Keratinocyte (primary cell): ENCODE results near the gene TXNDC5.

ENCODE experiments used
- EZH2 ChIP-seq: IDR thresholded peaks from one replicate; pipeline ENCODE4 v1.6.1; 2012; ENCODE audit warnings: inconsistent platforms, mild to moderate bottlenecking, low read length, moderate library complexity
- TF ChIP-seq, protein P1 (sequence below), 3 experiments: IDR thresholded peaks in 1 of 3; conservative IDR thresholded peaks in 1 of 3; optimal IDR thresholded peaks in 1 of 3; 2 replicates in 2 of 3; 3 replicates in 1 of 3; pipeline versions ENCODE3 to v1.5.1; 2011; ENCODE audit warnings: low read length in 3 of 3, mild to moderate bottlenecking in 3 of 3, moderate library complexity in 2 of 3, control low read depth in 1 of 3, inconsistent platforms in 1 of 3; ENCODE audit not compliant: insufficient read depth in 2 of 3; ENCODE audit errors: extremely low read depth in 1 of 3

GRCh38 chr6:7917729-7918128 lies 7.1 kb upstream of the TXNDC5 start:
- TF ChIP-seq EZH2 = no peak
- TF ChIP-seq, protein P1, sequence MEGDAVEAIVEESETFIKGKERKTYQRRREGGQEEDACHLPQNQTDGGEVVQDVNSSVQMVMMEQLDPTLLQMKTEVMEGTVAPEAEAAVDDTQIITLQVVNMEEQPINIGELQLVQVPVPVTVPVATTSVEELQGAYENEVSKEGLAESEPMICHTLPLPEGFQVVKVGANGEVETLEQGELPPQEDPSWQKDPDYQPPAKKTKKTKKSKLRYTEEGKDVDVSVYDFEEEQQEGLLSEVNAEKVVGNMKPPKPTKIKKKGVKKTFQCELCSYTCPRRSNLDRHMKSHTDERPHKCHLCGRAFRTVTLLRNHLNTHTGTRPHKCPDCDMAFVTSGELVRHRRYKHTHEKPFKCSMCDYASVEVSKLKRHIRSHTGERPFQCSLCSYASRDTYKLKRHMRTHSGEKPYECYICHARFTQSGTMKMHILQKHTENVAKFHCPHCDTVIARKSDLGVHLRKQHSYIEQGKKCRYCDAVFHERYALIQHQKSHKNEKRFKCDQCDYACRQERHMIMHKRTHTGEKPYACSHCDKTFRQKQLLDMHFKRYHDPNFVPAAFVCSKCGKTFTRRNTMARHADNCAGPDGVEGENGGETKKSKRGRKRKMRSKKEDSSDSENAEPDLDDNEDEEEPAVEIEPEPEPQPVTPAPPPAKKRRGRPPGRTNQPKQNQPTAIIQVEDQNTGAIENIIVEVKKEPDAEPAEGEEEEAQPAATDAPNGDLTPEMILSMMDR (optimal IDR thresholded peaks at IDR 0.05 in 1 of 3, IDR thresholded peaks at IDR 0.05 in 1 of 3, conservative IDR thresholded peaks at IDR 0.05 in 1 of 3; ENCODE audit: extremely low read depth in 1 of 3, insufficient read depth in 2 of 3, low read length in 3 of 3) = no peak
